ENCODE measurements around the gene MAP1LC3A.
A peak's percentile ranks its signal among the peaks of the same experiment; 100 is the strongest.

MAP1LC3A gene

GRCh38 chr20:34604980-34605788 is 46.7 kb downstream of the MAP1LC3A start:
- DNase-seq = no peak
- 0 out of 3 replicates have a peak, but pooled peaks have one; percentile 35 for ATAC-seq (ENCODE audit: insufficient read depth, low read depth)

GRCh38 chr20:34607066-34607465 is 48.5 kb downstream of the MAP1LC3A start:
- H3K27ac ChIP-seq (ENCODE audit: low read length) = no peak overlapping the region
- no peak overlapping the region for H2AFZ ChIP-seq (ENCODE audit: low read depth, low read length)
- H3K4me2 ChIP-seq (ENCODE audit: insufficient read depth, low read length) = no peak overlapping the region
- TF ChIP-seq CTCF (IDR thresholded peaks at IDR 0.05; ENCODE audit: borderline replicate concordance, extremely low read depth, low read length, poor library complexity, severe bottlenecking) = no peak
- TF ChIP-seq EZH2 (IDR thresholded peaks at IDR 0.05; ENCODE audit: borderline replicate concordance, low read depth, low read length, severe bottlenecking) = no peak
- no peaks in the 10 kb centered on the region for H3K4me1 ChIP-seq (ENCODE audit: insufficient read depth, low read length)
- H3K36me3 ChIP-seq (ENCODE audit: insufficient read depth, low read length) = peaks cover 15% of the 10 kb centered on the region; the same call in 1 of the 2 replicates
- no peak overlapping the region for H3K9ac ChIP-seq (ENCODE audit: low read depth, low read length)
- H4K20me1 ChIP-seq (ENCODE audit: insufficient read depth, low read length) = peaks cover 2% of the 10 kb centered on the region; the same call in 1 of the 2 replicates
- no peaks in the 10 kb centered on the region for H3K9me3 ChIP-seq (ENCODE audit: insufficient read depth, low read length, severe bottlenecking)
- no peak for DNase-seq
- no peaks in the 10 kb centered on the region for H3K27me3 ChIP-seq (ENCODE audit: insufficient read depth, low read length, poor library complexity)
- H3K79me2 ChIP-seq (ENCODE audit: insufficient read depth, low read length) = no peaks in the 10 kb centered on the region
- no peak for ATAC-seq (ENCODE audit: insufficient read depth, low read depth)
- H3K4me3 ChIP-seq (ENCODE audit: low read depth in 1 of 2, low read length in 2 of 2) = no peak overlapping the region

More at GRCh38 chr20:34604980-34605788, 46.7 kb downstream of the MAP1LC3A start:
- no peaks in the 10 kb centered on the region for H3K4me1 ChIP-seq (ENCODE audit: insufficient read depth, low read length)
- H3K9me3 ChIP-seq (ENCODE audit: insufficient read depth, low read length, severe bottlenecking) = no peaks in the 10 kb centered on the region
- no peak overlapping the region for H3K27ac ChIP-seq (ENCODE audit: low read length)
- H3K4me2 ChIP-seq (ENCODE audit: insufficient read depth, low read length) = no peak overlapping the region
- H2AFZ ChIP-seq (ENCODE audit: low read depth, low read length) = no peak overlapping the region
- H3K4me3 ChIP-seq (ENCODE audit: low read depth in 1 of 2, low read length in 2 of 2) = no peak overlapping the region
- peaks cover 10% of the 10 kb centered on the region; the same call in 1 of the 2 replicates for H3K36me3 ChIP-seq (ENCODE audit: insufficient read depth, low read length)
- H3K27me3 ChIP-seq (ENCODE audit: insufficient read depth, low read length, poor library complexity) = no peaks in the 10 kb centered on the region
- H3K9ac ChIP-seq (ENCODE audit: low read depth, low read length) = no peak overlapping the region
- H4K20me1 ChIP-seq (ENCODE audit: insufficient read depth, low read length) = peaks cover 2% of the 10 kb centered on the region; the same call in 1 of the 2 replicates
- TF ChIP-seq CTCF (IDR thresholded peaks at IDR 0.05; ENCODE audit: borderline replicate concordance, extremely low read depth, low read length, poor library complexity, severe bottlenecking) = no peak
- TF ChIP-seq EZH2 (IDR thresholded peaks at IDR 0.05; ENCODE audit: borderline replicate concordance, low read depth, low read length, severe bottlenecking) = no peak
- H3K79me2 ChIP-seq (ENCODE audit: insufficient read depth, low read length) = no peaks in the 10 kb centered on the region
